Keratinocyte (primary cell): ENCODE measurements around the gene PAOX. TPM values are rescaled to one million over a fixed set of nuclear protein-coding genes. Genes with fewer than 3 reads are reported as not detected.

Experiments
- DNase-seq: peaks from one replicate; pipeline ENCODE4 v3.0.0-alpha.2; 2011; ENCODE audit warnings: low read depth, missing footprints, low spot score
- FAIRE-seq: peaks from 2 replicates; lab custom pipeline; 2011; peaks lifted over from hg19 to GRCh38; lab: Jason Lieb, UNC
- H2AFZ ChIP-seq: 2 replicates; pipeline ENCODE4 v1.6.0; 2012; ENCODE audit warnings: low read length, control low read depth, inconsistent platforms; ENCODE audit not compliant: control insufficient read depth
- H3K27ac ChIP-seq: 2 replicates; pipeline ENCODE4 v1.5.1; 2011; ENCODE audit warnings: low read length; ENCODE audit not compliant: control insufficient read depth, insufficient read depth
- H3K27me3 ChIP-seq: 3 replicates; pipeline ENCODE4 v1.6.0; 2011; ENCODE audit warnings: low read length; ENCODE audit not compliant: control insufficient read depth, insufficient read depth; ENCODE audit errors: extremely low read depth
- H3K36me3 ChIP-seq, 2 experiments: 2 replicates in 1 of 2; 3 replicates in 1 of 2; pipeline ENCODE4 v1.5.1; 2011; ENCODE audit warnings: low read length in 2 of 2, mild to moderate bottlenecking in 1 of 2; ENCODE audit not compliant: control insufficient read depth in 2 of 2, insufficient read depth in 2 of 2; ENCODE audit errors: extremely low read depth in 1 of 2
- H3K4me1 ChIP-seq: 3 replicates; pipeline ENCODE4 v1.5.1; 2011; ENCODE audit warnings: low read length; ENCODE audit not compliant: control insufficient read depth, insufficient read depth; ENCODE audit errors: extremely low read depth
- H3K4me2 ChIP-seq: 3 replicates; pipeline ENCODE4 v1.6.0; 2011; ENCODE audit warnings: low read depth, low read length; ENCODE audit not compliant: control insufficient read depth, insufficient read depth; ENCODE audit errors: extremely low read depth
- H3K4me3 ChIP-seq, 3 experiments: fragments of 200-600 bp in 1 of 3; sonication (generic) in 1 of 3; 2 replicates in 2 of 3; 3 replicates in 1 of 3; pipeline ENCODE4 v1.5.1; 2011 to 2016; ENCODE audit warnings: low read length in 3 of 3, mild to moderate bottlenecking in 3 of 3, control low read depth in 2 of 3, inconsistent platforms in 1 of 3, low read depth in 1 of 3, mixed read lengths in 1 of 3, mixed run types in 1 of 3, moderate library complexity in 1 of 3; ENCODE audit not compliant: control insufficient read depth in 2 of 3, insufficient read depth in 2 of 3; ENCODE audit errors: extremely low read depth in 1 of 3
- H3K79me2 ChIP-seq: 2 replicates; pipeline ENCODE4 v1.6.0; 2012; ENCODE audit warnings: low read length; ENCODE audit not compliant: control insufficient read depth, insufficient read depth
- H3K9ac ChIP-seq: 3 replicates; pipeline ENCODE4 v1.6.0; 2011; ENCODE audit warnings: low read length; ENCODE audit not compliant: control insufficient read depth, insufficient read depth; ENCODE audit errors: extremely low read depth
- H3K9me1 ChIP-seq: 3 replicates; pipeline ENCODE4 v1.6.0; 2011; ENCODE audit warnings: low read length; ENCODE audit not compliant: control insufficient read depth, insufficient read depth; ENCODE audit errors: extremely low read depth
- H3K9me3 ChIP-seq: 2 replicates; pipeline ENCODE4 v1.5.1; 2012; ENCODE audit warnings: low read depth, low read length; ENCODE audit not compliant: control insufficient read depth
- H4K20me1 ChIP-seq: 3 replicates; pipeline ENCODE4 v1.6.0; 2011; ENCODE audit warnings: low read length; ENCODE audit not compliant: control insufficient read depth, insufficient read depth; ENCODE audit errors: extremely low read depth
- EZH2 ChIP-seq: IDR thresholded peaks from one replicate; pipeline ENCODE4 v1.6.1; 2012; ENCODE audit warnings: inconsistent platforms, mild to moderate bottlenecking, low read length, moderate library complexity
- dilution Hi-C: fragments of 300-500 bp; cut with MboI; formaldehyde crosslinking; loops from one replicate; pipeline ENCODE4 v1.7.0; 2020; ENCODE audit warnings: low sequenced_read_pairs; ENCODE audit not compliant: extremely low pct_ligation_motif_present
- polyA plus RNA-seq, 5 experiments: library from polyadenylated mRNA; depleted of rRNA in 3 of 5; stranded (reverse) in 3 of 5; stranded (forward) in 1 of 5; unstranded in 1 of 5; fragments of >200 nt; gene quantifications; 1 replicate in 1 of 5; 2 replicates in 3 of 5; 3 replicates in 1 of 5; pipeline versions ENCODE4 v1.2.1 to v1.2.3, GENCODE V29; 2011 to 2012; ENCODE audit warnings: missing spikeins in 2 of 5, low read depth in 1 of 5, low replicate concordance in 1 of 5
- TF ChIP-seq, protein P1 (sequence below), 3 experiments: IDR thresholded peaks in 1 of 3; conservative IDR thresholded peaks in 1 of 3; optimal IDR thresholded peaks in 1 of 3; 2 replicates in 2 of 3; 3 replicates in 1 of 3; pipeline versions ENCODE3 to v1.5.1; 2011; ENCODE audit warnings: low read length in 3 of 3, mild to moderate bottlenecking in 3 of 3, moderate library complexity in 2 of 3, control low read depth in 1 of 3, inconsistent platforms in 1 of 3; ENCODE audit not compliant: insufficient read depth in 2 of 3; ENCODE audit errors: extremely low read depth in 1 of 3

PAOX gene
- polyA plus RNA-seq, 1 donor (not counting 4 experiments of a cell fraction or from before 2014, with no cell fraction given) = 2.6 TPM

- H3K9me3 ChIP-seq = no peaks in the 10 kb centered on the region
- H3K27me3 ChIP-seq = peaks cover 11% of the 10 kb centered on the region
- no peak overlapping the region for H3K27ac ChIP-seq
- H3K36me3 ChIP-seq = no peaks in the 10 kb centered on the region
- H3K4me3 ChIP-seq = no peak overlapping the region
- H3K4me2 ChIP-seq = no peak overlapping the region
- dilution Hi-C loops = no loop called here
- H3K9ac ChIP-seq = no peak overlapping the region
- TF ChIP-seq, protein P1, sequence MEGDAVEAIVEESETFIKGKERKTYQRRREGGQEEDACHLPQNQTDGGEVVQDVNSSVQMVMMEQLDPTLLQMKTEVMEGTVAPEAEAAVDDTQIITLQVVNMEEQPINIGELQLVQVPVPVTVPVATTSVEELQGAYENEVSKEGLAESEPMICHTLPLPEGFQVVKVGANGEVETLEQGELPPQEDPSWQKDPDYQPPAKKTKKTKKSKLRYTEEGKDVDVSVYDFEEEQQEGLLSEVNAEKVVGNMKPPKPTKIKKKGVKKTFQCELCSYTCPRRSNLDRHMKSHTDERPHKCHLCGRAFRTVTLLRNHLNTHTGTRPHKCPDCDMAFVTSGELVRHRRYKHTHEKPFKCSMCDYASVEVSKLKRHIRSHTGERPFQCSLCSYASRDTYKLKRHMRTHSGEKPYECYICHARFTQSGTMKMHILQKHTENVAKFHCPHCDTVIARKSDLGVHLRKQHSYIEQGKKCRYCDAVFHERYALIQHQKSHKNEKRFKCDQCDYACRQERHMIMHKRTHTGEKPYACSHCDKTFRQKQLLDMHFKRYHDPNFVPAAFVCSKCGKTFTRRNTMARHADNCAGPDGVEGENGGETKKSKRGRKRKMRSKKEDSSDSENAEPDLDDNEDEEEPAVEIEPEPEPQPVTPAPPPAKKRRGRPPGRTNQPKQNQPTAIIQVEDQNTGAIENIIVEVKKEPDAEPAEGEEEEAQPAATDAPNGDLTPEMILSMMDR (optimal IDR thresholded peaks at IDR 0.05 in 1 of 3, IDR thresholded peaks at IDR 0.05 in 1 of 3, conservative IDR thresholded peaks at IDR 0.05 in 1 of 3; ENCODE audit: extremely low read depth in 1 of 3, insufficient read depth in 2 of 3, low read length in 3 of 3) = no peak
- TF ChIP-seq EZH2 = no peak
- H3K4me1 ChIP-seq = no peaks in the 10 kb centered on the region
- H4K20me1 ChIP-seq = no peaks in the 10 kb centered on the region
- no peaks in the 10 kb centered on the region for H3K79me2 ChIP-seq
- no peaks in the 10 kb centered on the region for H3K9me1 ChIP-seq
- no peak for FAIRE-seq
- H2AFZ ChIP-seq = no peak overlapping the region
- DNase-seq = no peak
Observed at GRCh38 chr10:133355266-133355665, 23.8 kb upstream of the PAOX start.

DNA sequence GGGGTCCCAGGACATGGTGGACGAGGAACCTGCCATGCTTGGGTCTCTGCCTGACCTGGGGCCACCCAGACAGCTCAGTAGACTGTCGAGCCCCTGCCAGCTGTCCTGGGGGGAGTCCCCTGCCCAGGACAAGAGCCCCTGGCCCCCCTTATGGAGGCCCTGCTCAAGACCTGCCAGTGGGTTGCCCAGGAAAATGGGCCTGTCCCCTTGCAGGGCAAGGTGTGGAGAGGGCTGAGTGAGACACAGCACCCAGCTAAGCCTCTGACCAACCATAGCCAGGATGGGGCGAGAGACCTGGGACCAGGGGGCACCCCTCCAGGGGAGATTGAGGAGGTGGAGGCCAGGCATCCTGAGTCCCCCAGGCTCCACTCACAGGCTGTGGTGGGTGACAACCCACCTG lies 23.1 kb upstream of the PAOX start:
- dilution Hi-C loops = no loop called here
- Histone ChIP-seq H3K9me3 (no peaks in the 10 kb centered on the region), H3K9ac (no peak overlapping the region), H3K27me3 (peaks cover 11% of the 10 kb centered on the region), H4K20me1 (no peaks in the 10 kb centered on the region), H3K27ac (no peak overlapping the region), H3K4me3 (no peak overlapping the region), H3K36me3 (no peaks in the 10 kb centered on the region), H3K79me2 (no peaks in the 10 kb centered on the region), H2AFZ (no peak overlapping the region), H3K9me1 (no peaks in the 10 kb centered on the region), H3K4me2 (no peak overlapping the region), H3K4me1 (no peaks in the 10 kb centered on the region)
- FAIRE-seq (no peak), DNase-seq (no peak)
- no peak for TF ChIP-seq EZH2
- TF ChIP-seq, protein P1 (optimal IDR thresholded peaks at IDR 0.05 in 1 of 3, IDR thresholded peaks at IDR 0.05 in 1 of 3, conservative IDR thresholded peaks at IDR 0.05 in 1 of 3; ENCODE audit: extremely low read depth in 1 of 3, insufficient read depth in 2 of 3, low read length in 3 of 3) = no peak
